Fibroblast of mammary gland (primary cell): Measurements from ENCODE around the gene TMEM184B.

ENCODE experiments used
- DNase-seq: peaks from one replicate; pipeline ENCODE4 v3.0.0-alpha.2; 2010; ENCODE audit warnings: low read depth
- H3K4me3 ChIP-seq: 2 replicates; pipeline ENCODE4 v1.5.1; 2011; ENCODE audit warnings: low read depth, mild to moderate bottlenecking, low read length, moderate library complexity; ENCODE audit not compliant: control insufficient read depth
- CTCF ChIP-seq: conservative IDR thresholded peaks from 2 replicates; pipeline ENCODE4 v1.5.1; 2011; ENCODE audit warnings: low read depth, low read length, inconsistent platforms; ENCODE audit not compliant: control insufficient read depth, insufficient read depth

TMEM184B gene

GRCh38 chr22:38266120-38266519 lies 6.7 kb downstream of the TMEM184B start:
- no peak for TF ChIP-seq CTCF
- H3K4me3 ChIP-seq: no peak overlapping the region
- DNase-seq: no peak

GRCh38 chr22:38264322-38264843 lies 8.4 kb downstream of the TMEM184B start:
- DNase-seq: no peak
- no peak for TF ChIP-seq CTCF
- no peak overlapping the region for H3K4me3 ChIP-seq

GRCh38 chr22:38262051-38262795 lies 10.6 kb downstream of the TMEM184B start:
- no peak overlapping the region for H3K4me3 ChIP-seq
- peak; percentile 70 for TF ChIP-seq CTCF
- DNase-seq: peak; percentile 70

- no peak overlapping the region for H3K4me3 ChIP-seq
- DNase-seq: peak; percentile 46
- peak; percentile 32 for TF ChIP-seq CTCF
Measured at GRCh38 chr22:38260761-38261681, 11.8 kb downstream of the TMEM184B start.

- TF ChIP-seq CTCF: no peak
Measured at GRCh38 chr22:38259370-38259769, 13.4 kb downstream of the TMEM184B start.

GRCh38 chr22:38258895-38259294 lies 13.9 kb downstream of the TMEM184B start:
- TF ChIP-seq CTCF: no peak
- DNase-seq: peak; percentile 57
- H3K4me3 ChIP-seq: no peak overlapping the region

More at GRCh38 chr22:38259370-38259769, 13.4 kb downstream of the TMEM184B start:
- H3K4me3 ChIP-seq: no peak overlapping the region
- DNase-seq: no peak
